Skeletal muscle tissue (tissue), 4 donors: Measurements from ENCODE around the gene UBR1. TPM values are rescaled to one million over a fixed set of nuclear protein-coding genes. Genes with fewer than 3 reads are reported as not detected.
"Not testable (repeated sequence)": the region's sequence is repeated elsewhere in the genome, so short reads cannot be mapped to it uniquely, and the experiment has no call there.

Experiments used
- H3K27ac ChIP-seq: one replicate; pipeline ENCODE4 v1.7.0; 2013; ENCODE audit warnings: mild to moderate bottlenecking, low read depth, low read length, inconsistent platforms
- H3K27me3 ChIP-seq, 3 donors: one replicate each; pipeline ENCODE4 v1.7.0; 2013; ENCODE audit warnings: low read length in 3 of 3; ENCODE audit not compliant: control insufficient read depth in 3 of 3, insufficient read depth in 3 of 3
- H3K36me3 ChIP-seq, 3 donors: one replicate each; pipeline ENCODE4 v1.7.0; 2013; ENCODE audit warnings: low read length in 3 of 3; ENCODE audit not compliant: control insufficient read depth in 3 of 3, insufficient read depth in 3 of 3
- H3K4me1 ChIP-seq, 3 donors: one replicate each; pipeline ENCODE4 v1.7.0; 2013; ENCODE audit warnings: low read length in 3 of 3, mild to moderate bottlenecking in 3 of 3; ENCODE audit not compliant: control insufficient read depth in 3 of 3, insufficient read depth in 3 of 3
- H3K4me3 ChIP-seq, 3 donors: one replicate each; pipeline ENCODE4 v1.7.0; 2013; ENCODE audit warnings: low read length in 3 of 3
- H3K9ac ChIP-seq, 3 donors: one replicate each; pipeline ENCODE4 v1.7.0; 2013; ENCODE audit warnings: low read length in 3 of 3, mild to moderate bottlenecking in 3 of 3, moderate library complexity in 2 of 3, low read depth in 1 of 3
- H3K9me3 ChIP-seq, 3 donors: one replicate each; pipeline ENCODE4 v1.7.0; 2013; ENCODE audit warnings: low read length in 3 of 3; ENCODE audit not compliant: control insufficient read depth in 3 of 3
- total RNA-seq: library from RNA; depleted of rRNA; stranded (reverse); fragments of >200 nt; gene quantifications from one replicate; pipeline ENCODE4 v1.2.3, GENCODE V29; 2014
- donor health status: Osteomylitis.

UBR1 gene
- total RNA-seq, 1 donor from 2014 or later = 45.9 TPM

- H3K9ac ChIP-seq, H3K4me1 ChIP-seq, H3K4me3 ChIP-seq, H3K27ac ChIP-seq, H3K9me3 ChIP-seq, H3K27me3 ChIP-seq: not testable (repeated sequence)
- H3K36me3 ChIP-seq = peaks cover 3 to 22% (median 12%) of the 10 kb centered on the region in 3 donors
These were observed 70.6 kb downstream of the UBR1 start for GRCh38 chr15:43035240-43035639.

GRCh38 chr15:43029476-43029875 lies 76.4 kb downstream of the UBR1 start:
- Histone ChIP-seq H3K4me1 (no peaks in the 10 kb centered on the region), H3K36me3 (peaks cover 10 to 34% (median 27%) of the 10 kb centered on the region in 3 donors), H3K27ac (no peak overlapping the region)

GRCh38 chr15:43025150-43025549 lies 80.7 kb downstream of the UBR1 start:
- H3K9ac ChIP-seq = no peak overlapping the region
- H3K27me3 ChIP-seq = no peaks in the 10 kb centered on the region
- H3K27ac ChIP-seq = no peak overlapping the region
- H3K4me3 ChIP-seq = no peak overlapping the region
- H3K9me3 ChIP-seq = no peaks in the 10 kb centered on the region
- H3K4me1 ChIP-seq = no peaks in the 10 kb centered on the region
- peaks cover 16 to 53% (median 50%) of the 10 kb centered on the region in 3 donors for H3K36me3 ChIP-seq

More at GRCh38 chr15:43029476-43029875, 76.4 kb downstream of the UBR1 start:
- no peak overlapping the region for H3K4me3 ChIP-seq
- no peak overlapping the region for H3K9ac ChIP-seq
- H3K9me3 ChIP-seq = no peaks in the 10 kb centered on the region
- no peaks in the 10 kb centered on the region for H3K27me3 ChIP-seq

- H3K27ac ChIP-seq, H3K4me1 ChIP-seq, H3K9me3 ChIP-seq, H3K4me3 ChIP-seq, H3K27me3 ChIP-seq, H3K9ac ChIP-seq: not testable (repeated sequence)
- H3K36me3 ChIP-seq = peaks cover 0 to 24% (median 22%) of the 10 kb centered on the region in 3 donors
These were observed 91.2 kb downstream of the UBR1 start for GRCh38 chr15:43014671-43015070.

GRCh38 chr15:43009206-43009605 lies 96.6 kb downstream of the UBR1 start:
- H3K9ac ChIP-seq = no peak overlapping the region
- H3K27me3 ChIP-seq = no peaks in the 10 kb centered on the region
- no peaks in the 10 kb centered on the region for H3K9me3 ChIP-seq
- peaks cover 3 to 22% (median 20%) of the 10 kb centered on the region in 3 donors for H3K36me3 ChIP-seq
- peaks cover 15 to 23% (median 19%) of the 10 kb centered on the region in 3 donors for H3K4me1 ChIP-seq
- H3K4me3 ChIP-seq = no peak overlapping the region
- no peak overlapping the region for H3K27ac ChIP-seq

GRCh38 chr15:43008150-43008549 lies 97.7 kb downstream of the UBR1 start:
- no peaks in the 10 kb centered on the region for H3K9me3 ChIP-seq
- H3K27ac ChIP-seq = no peak overlapping the region
- no peak overlapping the region for H3K9ac ChIP-seq
- H3K27me3 ChIP-seq = no peaks in the 10 kb centered on the region
- no peak overlapping the region for H3K4me3 ChIP-seq
- H3K36me3 ChIP-seq = peaks cover 7 to 22% (median 20%) of the 10 kb centered on the region in 3 donors
- H3K4me1 ChIP-seq = peaks cover 15 to 23% (median 19%) of the 10 kb centered on the region in 3 donors

GRCh38 chr15:43007551-43007950 lies 98.3 kb downstream of the UBR1 start:
- H3K27me3 ChIP-seq = no peaks in the 10 kb centered on the region
- no peaks in the 10 kb centered on the region for H3K9me3 ChIP-seq
- H3K4me1 ChIP-seq = peaks cover 15 to 23% (median 19%) of the 10 kb centered on the region in 3 donors
- H3K4me3 ChIP-seq = no peak overlapping the region
- H3K9ac ChIP-seq = no peak overlapping the region
- peaks cover 8 to 22% (median 20%) of the 10 kb centered on the region in 3 donors for H3K36me3 ChIP-seq
- H3K27ac ChIP-seq = no peak overlapping the region

GRCh38 chr15:43006991-43007390 lies 98.8 kb downstream of the UBR1 start:
- Histone ChIP-seq H3K9ac (no peak overlapping the region), H3K36me3 (peaks cover 10 to 21% (median 17%) of the 10 kb centered on the region in 3 donors), H3K27ac (no peak overlapping the region), H3K27me3 (no peaks in the 10 kb centered on the region), H3K4me3 (no peak overlapping the region), H3K9me3 (no peaks in the 10 kb centered on the region), H3K4me1 (peaks cover 15 to 23% (median 19%) of the 10 kb centered on the region in 3 donors)

- H3K9ac ChIP-seq, H3K27me3 ChIP-seq, H3K9me3 ChIP-seq, H3K4me3 ChIP-seq, H3K27ac ChIP-seq: not testable (repeated sequence)
- Histone ChIP-seq H3K36me3 (peaks cover 10 to 15% (median 13%) of the 10 kb centered on the region in 3 donors), H3K4me1 (peaks cover 15 to 23% (median 19%) of the 10 kb centered on the region in 3 donors)
These were observed 100.8 kb downstream of the UBR1 start for GRCh38 chr15:43004886-43005595.

- H3K27me3 ChIP-seq = no peaks in the 10 kb centered on the region
- H3K36me3 ChIP-seq = peaks cover 8 to 12% (median 10%) of the 10 kb centered on the region in 3 donors
- no peak overlapping the region for H3K27ac ChIP-seq
- no peaks in the 10 kb centered on the region for H3K9me3 ChIP-seq
- H3K4me1 ChIP-seq = no peaks in the 10 kb centered on the region
- no peak overlapping the region for H3K4me3 ChIP-seq
- H3K9ac ChIP-seq = no peak overlapping the region
These were observed 106.5 kb downstream of the UBR1 start for GRCh38 chr15:42999201-42999779.
